BE2C (cell line): ENCODE data around the gene DOCK2.

Source experiments
- DNase-seq: peaks from one replicate; pipeline ENCODE4 v3.0.0-alpha.2; 2020
- H3K27me3 ChIP-seq: fragments of 250-450 bp; sonication (Bioruptor Pico); 2 replicates; pipeline ENCODE4 v1.5.1; 2020; ENCODE audit warnings: mild to moderate bottlenecking
- H3K36me3 ChIP-seq: fragments of 250-450 bp; sonication (Bioruptor Pico); 2 replicates; pipeline ENCODE4 v1.5.1; 2020; ENCODE audit warnings: mild to moderate bottlenecking
- H3K4me1 ChIP-seq: fragments of 250-450 bp; sonication (Bioruptor Pico); 2 replicates; pipeline ENCODE4 v1.5.1; 2020
- H3K4me3 ChIP-seq: 2 replicates; pipeline ENCODE4 v1.5.1; 2011; ENCODE audit warnings: low read depth, low read length
- H3K9me3 ChIP-seq: fragments of 250-450 bp; sonication (Bioruptor Pico); 2 replicates; pipeline ENCODE4 v1.5.1; 2020
- TF ChIP-seq, protein P1 (sequence below): IDR thresholded peaks from 2 replicates; pipeline ENCODE4 v1.5.1; 2012; ENCODE audit warnings: mild to moderate bottlenecking, low read depth, low read length

Gene DOCK2

DNA sequence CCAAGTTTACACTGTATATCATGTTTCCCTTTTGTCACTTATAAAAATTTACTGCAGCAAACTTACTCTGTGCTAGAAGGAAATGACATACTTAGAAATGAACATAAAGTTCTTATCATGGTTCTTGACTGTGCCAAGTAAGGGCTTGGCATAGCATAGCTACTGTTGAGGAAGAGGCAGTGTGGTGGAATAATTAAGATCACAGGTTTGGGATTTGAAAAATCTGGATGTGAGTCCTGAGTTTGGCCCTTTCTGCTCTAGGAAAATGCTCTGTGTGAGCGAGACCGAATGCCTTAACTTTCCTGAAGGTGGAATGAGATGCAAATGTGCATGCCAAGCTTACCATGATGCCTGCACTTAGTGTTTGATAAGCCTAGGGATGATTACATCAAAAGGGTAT lies 243.7 kb downstream of the DOCK2 start:
- no peak overlapping the region for H3K4me3 ChIP-seq
- TF ChIP-seq, protein P1, sequence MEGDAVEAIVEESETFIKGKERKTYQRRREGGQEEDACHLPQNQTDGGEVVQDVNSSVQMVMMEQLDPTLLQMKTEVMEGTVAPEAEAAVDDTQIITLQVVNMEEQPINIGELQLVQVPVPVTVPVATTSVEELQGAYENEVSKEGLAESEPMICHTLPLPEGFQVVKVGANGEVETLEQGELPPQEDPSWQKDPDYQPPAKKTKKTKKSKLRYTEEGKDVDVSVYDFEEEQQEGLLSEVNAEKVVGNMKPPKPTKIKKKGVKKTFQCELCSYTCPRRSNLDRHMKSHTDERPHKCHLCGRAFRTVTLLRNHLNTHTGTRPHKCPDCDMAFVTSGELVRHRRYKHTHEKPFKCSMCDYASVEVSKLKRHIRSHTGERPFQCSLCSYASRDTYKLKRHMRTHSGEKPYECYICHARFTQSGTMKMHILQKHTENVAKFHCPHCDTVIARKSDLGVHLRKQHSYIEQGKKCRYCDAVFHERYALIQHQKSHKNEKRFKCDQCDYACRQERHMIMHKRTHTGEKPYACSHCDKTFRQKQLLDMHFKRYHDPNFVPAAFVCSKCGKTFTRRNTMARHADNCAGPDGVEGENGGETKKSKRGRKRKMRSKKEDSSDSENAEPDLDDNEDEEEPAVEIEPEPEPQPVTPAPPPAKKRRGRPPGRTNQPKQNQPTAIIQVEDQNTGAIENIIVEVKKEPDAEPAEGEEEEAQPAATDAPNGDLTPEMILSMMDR, result no peak

DNA sequence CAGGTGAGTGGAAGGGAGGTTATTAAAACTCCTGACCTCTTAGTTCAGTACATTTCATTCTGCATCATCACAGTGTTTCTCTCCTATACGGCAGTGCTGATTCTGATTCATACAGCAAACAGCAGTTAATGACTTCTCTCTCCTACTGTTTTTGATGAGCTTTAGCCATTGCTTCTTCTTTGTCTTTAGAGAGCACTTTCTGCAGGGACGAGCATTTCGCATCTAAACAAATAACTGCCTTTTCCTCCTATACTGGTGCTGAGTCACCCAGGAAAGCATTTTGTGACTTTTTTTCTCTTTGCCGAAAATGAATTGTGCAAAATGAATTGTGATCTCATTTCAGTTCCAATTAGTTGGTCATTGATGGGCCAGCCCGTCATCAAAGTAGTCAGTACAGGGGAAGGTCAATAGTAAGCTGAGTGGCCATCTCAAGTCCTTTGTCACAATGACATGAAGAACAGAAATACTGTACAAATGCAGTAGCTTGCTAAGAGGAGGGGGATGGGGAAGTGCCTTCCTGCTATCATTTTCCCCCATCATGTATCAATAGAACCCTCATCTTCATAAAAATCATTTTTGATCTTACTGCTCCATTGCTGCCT lies 244.7 kb downstream of the DOCK2 start:
- DNase-seq, result no peak
- no peaks in the 10 kb centered on the region for H3K4me1 ChIP-seq
- H3K36me3 ChIP-seq, result no peaks in the 10 kb centered on the region
- TF ChIP-seq, protein P1, result no peak
- H3K9me3 ChIP-seq, result no peaks in the 10 kb centered on the region
- H3K27me3 ChIP-seq, result no peaks in the 10 kb centered on the region
- H3K4me3 ChIP-seq, result no peak overlapping the region

More for the DNA sequence above, 243.7 kb downstream of the DOCK2 start:
- Histone ChIP-seq H3K9me3 (no peaks in the 10 kb centered on the region), H3K36me3 (no peaks in the 10 kb centered on the region), H3K4me1 (no peaks in the 10 kb centered on the region), H3K27me3 (no peaks in the 10 kb centered on the region)
- no peak for DNase-seq

DNA sequence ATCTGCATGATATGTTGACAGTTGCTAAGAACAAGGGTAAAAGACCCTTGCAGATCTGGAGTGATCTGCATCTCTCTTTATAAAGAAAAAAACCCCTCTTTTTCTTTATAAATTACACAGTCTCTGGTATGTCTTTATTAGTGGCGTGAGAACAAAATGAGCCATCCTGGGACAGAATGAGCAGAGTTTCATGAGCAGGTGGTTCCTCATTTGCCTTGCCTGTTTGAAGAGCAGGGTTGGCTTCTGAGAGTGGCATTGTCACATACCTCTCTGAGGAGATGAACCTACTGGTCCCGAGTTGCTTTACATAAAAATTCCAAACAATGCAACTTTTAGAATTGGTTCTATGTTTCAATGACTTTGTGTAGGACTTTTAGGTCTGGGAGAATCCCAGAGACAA lies 249.0 kb downstream of the DOCK2 start:
- Histone ChIP-seq H3K27me3 (no peaks in the 10 kb centered on the region), H3K4me3 (no peak overlapping the region), H3K4me1 (no peaks in the 10 kb centered on the region), H3K36me3 (no peaks in the 10 kb centered on the region), H3K9me3 (no peaks in the 10 kb centered on the region)
- DNase-seq, result no peak
- TF ChIP-seq, protein P1, result no peak

DNA sequence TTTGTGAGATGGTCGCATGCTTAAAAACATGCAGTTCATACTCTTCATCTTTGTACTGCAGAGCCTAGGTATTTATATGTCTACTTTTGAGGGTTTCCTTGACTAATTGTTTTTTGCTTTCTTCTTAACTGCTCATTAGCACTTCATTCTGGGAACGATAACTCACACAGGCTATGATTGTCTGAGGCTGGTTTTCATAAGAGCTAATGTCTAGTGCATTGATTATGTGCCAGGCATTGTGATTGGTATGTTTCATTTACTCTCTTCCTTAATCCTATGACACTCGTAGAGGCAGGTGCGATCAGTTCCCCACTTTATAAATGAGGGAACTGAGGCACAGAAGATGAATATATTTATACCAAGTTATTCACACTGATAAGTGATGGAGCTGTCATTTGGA lies 249.6 kb downstream of the DOCK2 start:
- Histone ChIP-seq H3K4me1 (no peaks in the 10 kb centered on the region), H3K9me3 (no peaks in the 10 kb centered on the region), H3K27me3 (no peaks in the 10 kb centered on the region), H3K4me3 (no peak overlapping the region), H3K36me3 (no peaks in the 10 kb centered on the region)
- TF ChIP-seq, protein P1, result no peak
- no peak for DNase-seq

DNA sequence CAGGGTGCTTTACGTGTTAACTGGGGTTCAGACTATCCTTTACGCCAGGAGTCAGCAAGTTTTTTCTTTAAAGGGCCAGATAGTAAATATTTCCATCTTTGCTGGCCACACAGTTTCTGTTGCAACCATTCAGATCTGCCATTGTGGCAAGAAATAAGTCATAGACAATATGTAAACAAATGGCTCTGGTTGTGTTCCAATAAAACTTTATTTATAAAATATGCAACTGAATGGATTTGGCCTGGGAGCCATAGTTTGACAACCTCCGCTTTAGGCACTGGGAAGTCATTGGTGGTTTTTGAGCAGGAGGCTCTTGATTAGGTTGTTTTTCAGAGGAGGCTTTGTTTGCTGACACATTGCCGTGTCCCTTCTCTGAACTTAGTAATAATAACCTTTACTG lies 252.5 kb downstream of the DOCK2 start:
- Histone ChIP-seq H3K36me3 (no peaks in the 10 kb centered on the region), H3K27me3 (no peaks in the 10 kb centered on the region), H3K4me3 (no peak overlapping the region), H3K9me3 (no peaks in the 10 kb centered on the region), H3K4me1 (no peaks in the 10 kb centered on the region)
- DNase-seq, result no peak
- TF ChIP-seq, protein P1, result no peak

DNA sequence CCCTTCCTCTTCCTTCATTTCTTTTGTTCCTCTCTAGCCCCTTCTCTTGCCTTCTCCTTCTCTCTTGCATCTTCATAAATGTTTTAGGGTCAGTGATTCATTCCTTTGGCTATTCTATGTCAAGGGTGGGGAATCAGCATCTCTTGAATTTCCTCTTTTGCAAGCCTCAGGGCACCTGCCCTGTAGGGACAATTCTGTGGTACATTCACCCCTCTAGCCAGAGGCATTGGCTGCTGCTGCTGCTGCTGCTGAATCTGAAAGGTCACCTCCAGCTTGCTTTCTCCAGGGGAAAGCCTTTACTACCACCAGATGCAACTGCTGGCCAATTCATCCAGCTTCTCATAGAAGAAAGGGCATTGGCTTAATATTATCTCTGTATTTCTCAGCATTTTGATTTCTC lies 255.9 kb downstream of the DOCK2 start:
- Histone ChIP-seq H3K9me3 (no peaks in the 10 kb centered on the region), H3K4me1 (no peaks in the 10 kb centered on the region), H3K27me3 (no peaks in the 10 kb centered on the region; the same call in 1 of the 2 replicates), H3K4me3 (no peak overlapping the region), H3K36me3 (no peaks in the 10 kb centered on the region)
- no peak for DNase-seq
- TF ChIP-seq, protein P1, result no peak
